Astrocyte (in vitro differentiated cells and primary cell): Measurements from ENCODE around the gene LIN52.

Experiments used
- EZH2 ChIP-seq: IDR thresholded peaks from 2 replicates; pipeline ENCODE4 v1.6.1; 2012; ENCODE audit warnings: mild to moderate bottlenecking, low read length, inconsistent platforms; ENCODE audit not compliant: insufficient read depth
- TF ChIP-seq, protein P1 (sequence below): IDR thresholded peaks from 2 replicates; pipeline ENCODE4 v1.5.1; 2011; ENCODE audit warnings: low read depth, mild to moderate bottlenecking, inconsistent platforms, low read length, moderate library complexity; ENCODE audit not compliant: insufficient read depth

DNA sequence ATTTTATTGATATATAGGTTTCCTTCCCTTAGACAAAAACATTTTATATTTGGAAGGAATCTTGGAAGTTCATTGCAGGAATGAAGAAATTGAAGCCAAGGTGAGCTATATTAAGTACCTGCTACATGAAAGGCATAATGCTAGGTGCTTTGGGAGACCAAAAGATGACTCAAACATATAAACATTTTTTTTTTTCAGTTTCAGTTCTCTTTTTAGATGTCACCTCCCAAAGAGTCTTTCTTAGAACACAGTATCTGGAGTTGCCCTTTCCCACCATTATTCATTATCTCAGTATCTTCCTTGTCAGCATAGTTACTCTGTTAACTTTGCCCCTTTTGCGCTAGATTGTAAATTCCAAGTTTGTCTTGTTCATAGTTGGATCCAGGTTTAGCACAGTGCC is 1.1 kb downstream of the LIN52 start:
- TF ChIP-seq, protein P1, sequence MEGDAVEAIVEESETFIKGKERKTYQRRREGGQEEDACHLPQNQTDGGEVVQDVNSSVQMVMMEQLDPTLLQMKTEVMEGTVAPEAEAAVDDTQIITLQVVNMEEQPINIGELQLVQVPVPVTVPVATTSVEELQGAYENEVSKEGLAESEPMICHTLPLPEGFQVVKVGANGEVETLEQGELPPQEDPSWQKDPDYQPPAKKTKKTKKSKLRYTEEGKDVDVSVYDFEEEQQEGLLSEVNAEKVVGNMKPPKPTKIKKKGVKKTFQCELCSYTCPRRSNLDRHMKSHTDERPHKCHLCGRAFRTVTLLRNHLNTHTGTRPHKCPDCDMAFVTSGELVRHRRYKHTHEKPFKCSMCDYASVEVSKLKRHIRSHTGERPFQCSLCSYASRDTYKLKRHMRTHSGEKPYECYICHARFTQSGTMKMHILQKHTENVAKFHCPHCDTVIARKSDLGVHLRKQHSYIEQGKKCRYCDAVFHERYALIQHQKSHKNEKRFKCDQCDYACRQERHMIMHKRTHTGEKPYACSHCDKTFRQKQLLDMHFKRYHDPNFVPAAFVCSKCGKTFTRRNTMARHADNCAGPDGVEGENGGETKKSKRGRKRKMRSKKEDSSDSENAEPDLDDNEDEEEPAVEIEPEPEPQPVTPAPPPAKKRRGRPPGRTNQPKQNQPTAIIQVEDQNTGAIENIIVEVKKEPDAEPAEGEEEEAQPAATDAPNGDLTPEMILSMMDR = no peak
- TF ChIP-seq EZH2 = no peak
